ENCODE results near the gene ARAP2. TPM values are rescaled to one million over a fixed set of nuclear protein-coding genes. Genes with fewer than 3 reads are reported as not detected.

Gene ARAP2
- total and polyA plus RNA-seq, 2 donors (not counting 3 experiments of a cell fraction or from before 2014, with no cell fraction given), result not detected

- dilution Hi-C loops (cut with MboI; ENCODE audit: extremely low pct_ligation_motif_present, low sequenced_read_pairs), result no loop called here
- H3K9me1 ChIP-seq (replicated peaks; ENCODE audit: control insufficient read depth, extremely low read depth, insufficient read depth, low read length), result no peaks in the 10 kb centered on the region
- intact Hi-C loops (cut with micrococcal nuclease), result no loop called here
- DNase-seq (ENCODE audit: low read depth, low spot score), result no peak
- H3K4me3 ChIP-seq (replicated peaks in 1 of 3; ENCODE audit: insufficient read depth in 1 of 3, low read depth in 1 of 3, low read length in 3 of 3), result no peak overlapping the region
- ChIA-PET POLR2A (no interaction called here), CTCF (no interaction called here)
- no peak for FAIRE-seq
- H3K9me3 ChIP-seq (replicated peaks; ENCODE audit: control insufficient read depth, insufficient read depth, low read length), result no peaks in the 10 kb centered on the region
- no peak overlapping the region for H2AFZ ChIP-seq (ENCODE audit: low read depth, low read length)
- no peak overlapping the region for H3K4me2 ChIP-seq (ENCODE audit: insufficient read depth, low read length)
- H3K27ac ChIP-seq (ENCODE audit: insufficient read depth, low read depth, low read length), result no peak overlapping the region
- TF ChIP-seq GATA2 (IDR thresholded peaks at IDR 0.05; ENCODE audit: insufficient read depth, insufficient read length, low read depth, low read length) (no peak), POLR2A (IDR thresholded peaks at IDR 0.05; ENCODE audit: low read depth, low read length) (no peak), JUN (IDR thresholded peaks at IDR 0.05; ENCODE audit: borderline replicate concordance, insufficient read depth, insufficient read length, low read depth) (no peak), MAX (IDR thresholded peaks at IDR 0.05; ENCODE audit: insufficient read depth, insufficient read length) (no peak), CTCF (IDR thresholded peaks at IDR 0.05; ENCODE audit: extremely low read depth in 1 of 2, insufficient read depth in 1 of 2, low read depth in 1 of 2, low read length in 2 of 2) (no peak), POLR2AphosphoS5 (IDR thresholded peaks at IDR 0.05; ENCODE audit: insufficient read depth, low read depth, low read length) (no peak), EZH2 (IDR thresholded peaks at IDR 0.05; ENCODE audit: borderline replicate concordance, low read depth, low read length, severe bottlenecking) (no peak), FOS (IDR thresholded peaks at IDR 0.05; ENCODE audit: borderline replicate concordance, insufficient read depth, low read length) (no peak), MYC (IDR thresholded peaks at IDR 0.05; ENCODE audit: low read depth, low read length) (no peak)
- BruUV-seq (replicated peaks), result no TSS peak
- no peak overlapping the region for H3K9ac ChIP-seq (replicated peaks; ENCODE audit: extremely low read depth, insufficient read depth, low read length)
- H3K27me3 ChIP-seq (ENCODE audit: control insufficient read depth in 2 of 2, insufficient read depth in 2 of 2, low read length in 2 of 2), result no peaks in the 10 kb centered on the region
- no peaks in the 10 kb centered on the region for H4K20me1 ChIP-seq (replicated peaks; ENCODE audit: control insufficient read depth, extremely low read depth, insufficient read depth, low read length)
- H3K4me1 ChIP-seq (ENCODE audit: control insufficient read depth, extremely low read depth, insufficient read depth, low read length), result no peaks in the 10 kb centered on the region
- no peaks in the 10 kb centered on the region for H3K79me2 ChIP-seq (ENCODE audit: control insufficient read depth, insufficient read depth, low read length)
- no peaks in the 10 kb centered on the region for H3K36me3 ChIP-seq (ENCODE audit: control insufficient read depth in 2 of 2, extremely low read depth in 1 of 2, insufficient read depth in 2 of 2, low read length in 2 of 2)
These were observed 26.2 kb downstream of the ARAP2 start for GRCh38 chr4:36218121-36218520.

Data from endothelial cell of umbilical vein (primary cell).